SK-N-SH (cell line): ENCODE results near the gene INPP5B. TPM values are rescaled to one million over a fixed set of nuclear protein-coding genes. Genes with fewer than 3 reads are reported as not detected.

Experiments used
- CTCF ChIA-PET: fragments of 300-600, 350-600 bp; formaldehyde crosslinking; extraction: SDS; loops from one replicate; lab custom pipeline; 2021; lab: Yijun Ruan, JAX
- POLR2A ChIA-PET: fragments of 350-600 bp; sonication (Branson Sonifier 250); formaldehyde crosslinking; extraction: SDS; loops from one replicate; lab custom pipeline; 2020; ENCODE audit warnings: antibody characterized with exemption, inconsistent platforms; lab: Yijun Ruan, JAX
- DNase-seq: peaks from one replicate; pipeline ENCODE4 v3.0.0; 2012
- H2AFZ ChIP-seq: fragments of 200-600 bp; sonication (generic); 2 replicates; pipeline ENCODE4 v1.8.1; 2016; ENCODE audit warnings: antibody characterized with exemption, mild to moderate bottlenecking, low read depth
- H3F3A ChIP-seq: fragments of 200-600 bp; sonication (generic); replicated peaks from 2 replicates; pipeline ENCODE3; 2016; ENCODE audit warnings: antibody characterized with exemption, mild to moderate bottlenecking; ENCODE audit not compliant: insufficient read depth
- H3K27ac ChIP-seq, 2 experiments: fragments of 200-500 bp in 1 of 2; fragments of 200-600 bp in 1 of 2; sonication (Bioruptor generic) in 1 of 2; sonication (generic), shearing (Covaris generic) in 1 of 2; 2 replicates each; pipeline versions ENCODE4 v1.5.1 to v1.6.1; 2014 to 2016; ENCODE audit warnings: low read depth in 2 of 2, inconsistent platforms in 1 of 2, low read length in 1 of 2, mild to moderate bottlenecking in 1 of 2, mixed read lengths in 1 of 2
- H3K27me3 ChIP-seq: fragments of 200-600 bp; sonication (generic), shearing (Covaris generic); 2 replicates; pipeline ENCODE4 v1.6.1; 2016; ENCODE audit warnings: mixed run types; ENCODE audit not compliant: insufficient read depth
- H3K36me3 ChIP-seq, 2 experiments: fragments of 200-500 bp in 1 of 2; fragments of 200-600 bp in 1 of 2; sonication (Bioruptor generic) in 1 of 2; sonication (generic) in 1 of 2; replicated peaks in 1 of 2; 2 replicates each; pipeline versions ENCODE3 to v1.5.1; 2014 to 2016; ENCODE audit warnings: low read length in 1 of 2, mild to moderate bottlenecking in 1 of 2; ENCODE audit not compliant: insufficient read depth in 2 of 2, control insufficient read depth in 1 of 2
- H3K4me1 ChIP-seq, 2 experiments: fragments of 200-500 bp in 1 of 2; fragments of 200-600 bp in 1 of 2; sonication (Bioruptor generic) in 1 of 2; sonication (generic), shearing (Covaris generic) in 1 of 2; 2 replicates each; pipeline versions ENCODE4 v1.5.1 to v1.6.1; 2014 to 2016; ENCODE audit warnings: low read depth in 1 of 2, low read length in 1 of 2, mixed run types in 1 of 2; ENCODE audit not compliant: insufficient read depth in 2 of 2, control insufficient read depth in 1 of 2
- H3K4me2 ChIP-seq: fragments of 200-600 bp; sonication (generic), shearing (Covaris generic); 2 replicates; pipeline ENCODE4 v1.6.1; 2017; ENCODE audit warnings: mixed run types
- H3K4me3 ChIP-seq, 2 experiments: fragments of 200-500 bp in 1 of 2; fragments of 200-600 bp in 1 of 2; sonication (Bioruptor generic) in 1 of 2; sonication (generic), shearing (Covaris generic) in 1 of 2; 2 replicates each; pipeline versions ENCODE4 v1.5.1 to v1.8.1; 2014 to 2016; ENCODE audit warnings: low read depth in 2 of 2, inconsistent platforms in 1 of 2, low read length in 1 of 2, mild to moderate bottlenecking in 1 of 2, mixed read lengths in 1 of 2, moderate library complexity in 1 of 2
- H3K79me2 ChIP-seq: fragments of 200-600 bp; sonication (generic); 2 replicates; pipeline ENCODE4 v1.8.1; 2017; ENCODE audit warnings: mild to moderate bottlenecking; ENCODE audit not compliant: insufficient read depth
- H3K9ac ChIP-seq: fragments of 200-600 bp; sonication (generic); 2 replicates; pipeline ENCODE4 v1.6.1; 2017; ENCODE audit warnings: mixed run types
- H3K9me2 ChIP-seq: fragments of 200-600 bp; sonication (generic); 2 replicates; pipeline ENCODE4 v1.6.1; 2017; ENCODE audit warnings: mixed run types
- H3K9me3 ChIP-seq: fragments of 200-600 bp; sonication (generic); 2 replicates; pipeline ENCODE4 v1.6.1; 2017; ENCODE audit warnings: mixed run types, mild to moderate bottlenecking, moderate library complexity
- H4K20me1 ChIP-seq: fragments of 200-600 bp; sonication (generic); 2 replicates; pipeline ENCODE4 v1.6.1; 2017; ENCODE audit warnings: mild to moderate bottlenecking, mixed run types; ENCODE audit not compliant: insufficient read depth
- FOSL2 ChIP-seq: IDR thresholded peaks from 2 replicates; pipeline ENCODE4 v1.4.0; 2012; ENCODE audit warnings: low read depth, mild to moderate bottlenecking, moderate library complexity, borderline replicate concordance
- FOXJ3 ChIP-seq: sonication (generic); formaldehyde crosslinking; IDR thresholded peaks from 2 replicates; pipeline ENCODE4 v1.5.1; 2020; ENCODE audit warnings: mild to moderate bottlenecking, missing genetic modification reagents
- GABPA ChIP-seq: IDR thresholded peaks from 2 replicates; pipeline ENCODE4 v1.4.0; 2012; ENCODE audit warnings: low read depth, mild to moderate bottlenecking
- GATA2 ChIP-seq: sonication (generic); formaldehyde crosslinking; IDR thresholded peaks from 2 replicates; pipeline ENCODE4 v1.5.0; 2020; ENCODE audit warnings: mild to moderate bottlenecking, missing genetic modification reagents
- JUND ChIP-seq: IDR thresholded peaks from 2 replicates; pipeline ENCODE4 v1.4.0; 2012
- MAX ChIP-seq: IDR thresholded peaks from 2 replicates; pipeline ENCODE4 v1.4.0; 2012; ENCODE audit warnings: low read depth
- MXI1 ChIP-seq: IDR thresholded peaks from 2 replicates; pipeline ENCODE4 v1.6.1; 2012; ENCODE audit warnings: mild to moderate bottlenecking, low read depth, low read length, improper control_type of control experiment
- NFIC ChIP-seq: IDR thresholded peaks from 2 replicates; pipeline ENCODE4 v1.4.0; 2012; ENCODE audit warnings: borderline replicate concordance
- NRF1 ChIP-seq: IDR thresholded peaks from 2 replicates; pipeline ENCODE4 v1.6.1; 2012; ENCODE audit warnings: low read depth, mild to moderate bottlenecking, low read length
- POLR2AphosphoS5 ChIP-seq: IDR thresholded peaks from 2 replicates; pipeline ENCODE4 v1.6.1; 2012; ENCODE audit warnings: low read depth, low read length
- RFX5 ChIP-seq: IDR thresholded peaks from 2 replicates; pipeline ENCODE4 v1.6.1; 2012; ENCODE audit warnings: mild to moderate bottlenecking, improper control_type of control experiment, low read length
- RXRA ChIP-seq: IDR thresholded peaks from 2 replicates; pipeline ENCODE4 v1.4.0; 2012; ENCODE audit warnings: low read depth, mild to moderate bottlenecking, borderline replicate concordance
- YY1 ChIP-seq: IDR thresholded peaks from 2 replicates; pipeline ENCODE4 v1.4.0; 2012; ENCODE audit warnings: low read depth, mild to moderate bottlenecking
- ZBTB33 ChIP-seq: IDR thresholded peaks from 2 replicates; pipeline ENCODE4 v1.4.0; 2012; ENCODE audit warnings: low read depth, borderline replicate concordance
- WGBS: methylation state at CpG from one replicate; pipeline ENCODE4 v1.1.6; 2017; ENCODE audit warnings: low lambda C conversion rate; 5-methylcytosine and 5-hydroxymethylcytosine counted together
- polyA plus RNA-seq, 3 experiments: library from polyadenylated mRNA; depleted of rRNA; stranded (reverse); fragments of >200 nt; gene quantifications; 2 replicates each; pipeline ENCODE4 v1.2.3, GENCODE V29; 2012
- TF ChIP-seq, protein P1 (sequence below): fragments of 200-600 bp; sonication (generic); IDR thresholded peaks from 2 replicates; pipeline ENCODE4 v1.6.1; 2017; ENCODE audit warnings: antibody characterized with exemption, mild to moderate bottlenecking, moderate library complexity
- TF ChIP-seq, protein P2 (sequence below): IDR thresholded peaks from 2 replicates; pipeline ENCODE4 v1.6.1; 2012; ENCODE audit warnings: mild to moderate bottlenecking, low read depth, low read length, moderate library complexity
- TF ChIP-seq, protein P3 (sequence below): fragments of 150-350 bp; IDR thresholded peaks from 2 replicates; pipeline ENCODE4 v1.6.1; 2016; ENCODE audit warnings: mild to moderate bottlenecking, low read depth, low read length

The INPP5B gene
- polyA plus RNA-seq, 1 of the 3 experiments (the other 2 are of a cell fraction), result 10.5 TPM

GRCh38 chr1:37850352-37850955, 96.4 kb downstream of the INPP5B start (continued):
- TF ChIP-seq, protein P1, sequence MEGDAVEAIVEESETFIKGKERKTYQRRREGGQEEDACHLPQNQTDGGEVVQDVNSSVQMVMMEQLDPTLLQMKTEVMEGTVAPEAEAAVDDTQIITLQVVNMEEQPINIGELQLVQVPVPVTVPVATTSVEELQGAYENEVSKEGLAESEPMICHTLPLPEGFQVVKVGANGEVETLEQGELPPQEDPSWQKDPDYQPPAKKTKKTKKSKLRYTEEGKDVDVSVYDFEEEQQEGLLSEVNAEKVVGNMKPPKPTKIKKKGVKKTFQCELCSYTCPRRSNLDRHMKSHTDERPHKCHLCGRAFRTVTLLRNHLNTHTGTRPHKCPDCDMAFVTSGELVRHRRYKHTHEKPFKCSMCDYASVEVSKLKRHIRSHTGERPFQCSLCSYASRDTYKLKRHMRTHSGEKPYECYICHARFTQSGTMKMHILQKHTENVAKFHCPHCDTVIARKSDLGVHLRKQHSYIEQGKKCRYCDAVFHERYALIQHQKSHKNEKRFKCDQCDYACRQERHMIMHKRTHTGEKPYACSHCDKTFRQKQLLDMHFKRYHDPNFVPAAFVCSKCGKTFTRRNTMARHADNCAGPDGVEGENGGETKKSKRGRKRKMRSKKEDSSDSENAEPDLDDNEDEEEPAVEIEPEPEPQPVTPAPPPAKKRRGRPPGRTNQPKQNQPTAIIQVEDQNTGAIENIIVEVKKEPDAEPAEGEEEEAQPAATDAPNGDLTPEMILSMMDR, result no peak
- TF ChIP-seq ZBTB33, result no peak
- no peak for TF ChIP-seq MAX
- TF ChIP-seq NFIC, result no peak
- TF ChIP-seq POLR2AphosphoS5, result no peak
- TF ChIP-seq, protein P2, sequence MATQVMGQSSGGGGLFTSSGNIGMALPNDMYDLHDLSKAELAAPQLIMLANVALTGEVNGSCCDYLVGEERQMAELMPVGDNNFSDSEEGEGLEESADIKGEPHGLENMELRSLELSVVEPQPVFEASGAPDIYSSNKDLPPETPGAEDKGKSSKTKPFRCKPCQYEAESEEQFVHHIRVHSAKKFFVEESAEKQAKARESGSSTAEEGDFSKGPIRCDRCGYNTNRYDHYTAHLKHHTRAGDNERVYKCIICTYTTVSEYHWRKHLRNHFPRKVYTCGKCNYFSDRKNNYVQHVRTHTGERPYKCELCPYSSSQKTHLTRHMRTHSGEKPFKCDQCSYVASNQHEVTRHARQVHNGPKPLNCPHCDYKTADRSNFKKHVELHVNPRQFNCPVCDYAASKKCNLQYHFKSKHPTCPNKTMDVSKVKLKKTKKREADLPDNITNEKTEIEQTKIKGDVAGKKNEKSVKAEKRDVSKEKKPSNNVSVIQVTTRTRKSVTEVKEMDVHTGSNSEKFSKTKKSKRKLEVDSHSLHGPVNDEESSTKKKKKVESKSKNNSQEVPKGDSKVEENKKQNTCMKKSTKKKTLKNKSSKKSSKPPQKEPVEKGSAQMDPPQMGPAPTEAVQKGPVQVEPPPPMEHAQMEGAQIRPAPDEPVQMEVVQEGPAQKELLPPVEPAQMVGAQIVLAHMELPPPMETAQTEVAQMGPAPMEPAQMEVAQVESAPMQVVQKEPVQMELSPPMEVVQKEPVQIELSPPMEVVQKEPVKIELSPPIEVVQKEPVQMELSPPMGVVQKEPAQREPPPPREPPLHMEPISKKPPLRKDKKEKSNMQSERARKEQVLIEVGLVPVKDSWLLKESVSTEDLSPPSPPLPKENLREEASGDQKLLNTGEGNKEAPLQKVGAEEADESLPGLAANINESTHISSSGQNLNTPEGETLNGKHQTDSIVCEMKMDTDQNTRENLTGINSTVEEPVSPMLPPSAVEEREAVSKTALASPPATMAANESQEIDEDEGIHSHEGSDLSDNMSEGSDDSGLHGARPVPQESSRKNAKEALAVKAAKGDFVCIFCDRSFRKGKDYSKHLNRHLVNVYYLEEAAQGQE, result no peak
- no peak for TF ChIP-seq FOSL2

- H3K4me1 ChIP-seq, result peaks cover 0 to 5% of the 10 kb centered on the region in 2 experiments; a peak in 2 of 4 replicates
- H3K79me2 ChIP-seq, result peaks cover 97% of the 10 kb centered on the region
- no peaks in the 10 kb centered on the region for H3K9me3 ChIP-seq
- no peak for DNase-seq
- H3K4me3 ChIP-seq, result no peak overlapping the region
- H3K4me2 ChIP-seq, result no peak overlapping the region
- no peak overlapping the region for H3K27ac ChIP-seq
- WGBS, result 91% methylated on average over 3 of the region's 3 CpGs
- CTCF ChIA-PET, result interaction anchor here (3.5 kb wide), 1 partner anchor 10 kb away, joined by 26 read pairs; the partner anchor contains the start of gene MTF1
- no peak overlapping the region for H3K9ac ChIP-seq
- H2AFZ ChIP-seq, result no peak overlapping the region
- peaks cover 56% of the 10 kb centered on the region for H4K20me1 ChIP-seq
- no peaks in the 10 kb centered on the region for H3K9me2 ChIP-seq
- POLR2A ChIA-PET, result no interaction called here
- H3F3A ChIP-seq, result peaks cover 3% of the 10 kb centered on the region
- H3K36me3 ChIP-seq, result peaks cover 30 to 38% of the 10 kb centered on the region in 2 experiments
- no peaks in the 10 kb centered on the region for H3K27me3 ChIP-seq
- TF ChIP-seq GABPA (no peak), RXRA (no peak), GATA2 (CRISPR knock-in tag) (no peak), FOSL2 (no peak), NRF1 (no peak), JUND (no peak), YY1 (no peak), ZBTB33 (no peak), FOXJ3 (no peak), RFX5 (no peak), MXI1 (no peak)
- TF ChIP-seq, protein P1, result no peak
- TF ChIP-seq, protein P3, sequence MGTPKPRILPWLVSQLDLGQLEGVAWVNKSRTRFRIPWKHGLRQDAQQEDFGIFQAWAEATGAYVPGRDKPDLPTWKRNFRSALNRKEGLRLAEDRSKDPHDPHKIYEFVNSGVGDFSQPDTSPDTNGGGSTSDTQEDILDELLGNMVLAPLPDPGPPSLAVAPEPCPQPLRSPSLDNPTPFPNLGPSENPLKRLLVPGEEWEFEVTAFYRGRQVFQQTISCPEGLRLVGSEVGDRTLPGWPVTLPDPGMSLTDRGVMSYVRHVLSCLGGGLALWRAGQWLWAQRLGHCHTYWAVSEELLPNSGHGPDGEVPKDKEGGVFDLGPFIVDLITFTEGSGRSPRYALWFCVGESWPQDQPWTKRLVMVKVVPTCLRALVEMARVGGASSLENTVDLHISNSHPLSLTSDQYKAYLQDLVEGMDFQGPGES, result no peak
These were observed 97.4 kb downstream of the INPP5B start for GRCh38 chr1:37849480-37849879.
